Measurements from ENCODE around the gene CDCA5. TPM values are rescaled to one million over a fixed set of nuclear protein-coding genes. Genes with fewer than 3 reads are reported as not detected.

CDCA5 gene
- total RNA-seq, 1 experiment from 2014 or later = 94.8 TPM

- Histone ChIP-seq H3K4ac (ENCODE audit: low read depth, low read length) (no peak overlapping the region), H4K8ac (replicated peaks; ENCODE audit: insufficient read length, low read depth, low read length) (no peak overlapping the region), H4K20me1 (ENCODE audit: control insufficient read depth, insufficient read depth, insufficient read length) (no peaks in the 10 kb centered on the region), H2BK20ac (ENCODE audit: low read depth, low read length, poor library complexity, severe bottlenecking) (no peak overlapping the region), H3K79me2 (ENCODE audit: insufficient read depth, low read length) (no peaks in the 10 kb centered on the region), H3K4me2 (ENCODE audit: insufficient read depth, insufficient read length, low read length) (no peak overlapping the region), H3K27ac (ENCODE audit: insufficient read length, low read depth, low read length) (no peak overlapping the region), H3K18ac (ENCODE audit: insufficient read length, low read depth, low read length) (no peak overlapping the region), H2BK5ac (ENCODE audit: insufficient read length, low read length) (no peak overlapping the region), H2AFZ (ENCODE audit: low read length) (no peak overlapping the region), H3T11ph (ENCODE audit: low read length) (no peak overlapping the region), H3K4me1 (ENCODE audit: insufficient read depth, low read length) (no peaks in the 10 kb centered on the region), H4K5ac (ENCODE audit: insufficient read length, low read depth, low read length) (no peak overlapping the region), H2BK120ac (ENCODE audit: low read depth, low read length, poor library complexity, severe bottlenecking) (no peak overlapping the region), H2AK5ac (ENCODE audit: insufficient read length, low read length) (no peak overlapping the region), H3K14ac (ENCODE audit: insufficient read depth, low read length) (no peak overlapping the region), H3K23me2 (ENCODE audit: insufficient read length, low read depth, low read length, poor library complexity, severe bottlenecking) (no peaks in the 10 kb centered on the region), H3K23ac (ENCODE audit: insufficient read length, low read depth, low read length) (no peak overlapping the region), H3K56ac (ENCODE audit: insufficient read length, low read depth, low read length) (no peak overlapping the region), H3K27me3 (ENCODE audit: insufficient read depth, low read length) (no peaks in the 10 kb centered on the region), H2BK15ac (ENCODE audit: low read depth, low read length) (no peak overlapping the region), H3K9ac (ENCODE audit: extremely low read depth, insufficient read length, low read length) (no peak overlapping the region), H3K9me3 (ENCODE audit: control insufficient read depth, low read depth, low read length) (no peaks in the 10 kb centered on the region), H3K79me1 (ENCODE audit: insufficient read depth, low read depth, low read length, poor library complexity, severe bottlenecking) (no peaks in the 10 kb centered on the region), H2BK12ac (ENCODE audit: insufficient read length, low read depth, low read length) (no peak overlapping the region), H4K91ac (ENCODE audit: insufficient read length, low read depth, low read length) (no peak overlapping the region)
- Mint-ChIP-seq H3K4me3 (no peak overlapping the region), H3K36me3 (ENCODE audit: insufficient read depth in 1 of 3, low read depth in 3 of 3) (no peaks in the 10 kb centered on the region), H3K4me1 (peaks cover 2 to 4% of the 10 kb centered on the region in 2 experiments), H3K27ac (no peak overlapping the region), H3K9me3 (no peaks in the 10 kb centered on the region), H3K27me3 (ENCODE audit: low read depth) (peaks cover 15% of the 10 kb centered on the region)
- no peak for TF ChIP-seq CTCF (conservative IDR thresholded peaks at IDR 0.05)
- no peak for DNase-seq
- no CpG with 5 or more reads among the region's 13 CpGs for WGBS (ENCODE audit: extremely low coverage, insufficient read length, low lambda C conversion rate)
Measured at GRCh38 chr11:65058012-65058411, 25.8 kb downstream of the CDCA5 start.

All from H9 (cell line).